Activated CD8-positive, alpha-beta T cell treated with anti-CD3 and anti-CD28 coated beads for 36 hours (primary cell): Measurements from ENCODE around the gene SLC6A19. TPM values are rescaled to one million over a fixed set of nuclear protein-coding genes. Genes with fewer than 3 reads are reported as not detected.

Source experiments
- ATAC-seq: fragments of 200-7000 bp; cut with Tn5 transposase; one replicate; pipeline ENCODE4 v1.10.0; 2021; ENCODE audit warnings: mild to moderate bottlenecking, moderate library complexity
- CTCF ChIA-PET: fragments of 350-600 bp; sonication (Branson Sonifier 250); formaldehyde crosslinking; loops from one replicate; lab custom pipeline; 2021; ENCODE audit warnings: antibody characterized with exemption; lab: Charles Lee
- POLR2A ChIA-PET: fragments of 350-600 bp; sonication (Branson Sonifier 250); formaldehyde crosslinking; loops from one replicate; lab custom pipeline; 2021; ENCODE audit warnings: antibody characterized with exemption; lab: Charles Lee
- DNase-seq: peaks from one replicate; pipeline ENCODE4 v3.0.0-alpha.2; 2020
- H3K27ac Mint-ChIP-seq: one replicate; pipeline ENCODE4 v1.8.0; 2021; ENCODE audit warnings: mild to moderate bottlenecking, mixed read lengths
- H3K27me3 Mint-ChIP-seq: one replicate; pipeline ENCODE4 v1.8.0; 2021; ENCODE audit warnings: mixed read lengths
- H3K36me3 Mint-ChIP-seq: one replicate; pipeline ENCODE4 v1.8.0; 2021; ENCODE audit warnings: low read depth, mixed read lengths
- H3K4me1 Mint-ChIP-seq: one replicate; pipeline ENCODE4 v1.8.0; 2021; ENCODE audit warnings: low read depth, mixed read lengths
- H3K4me3 Mint-ChIP-seq: one replicate; pipeline ENCODE4 v1.8.0; 2021; ENCODE audit warnings: mild to moderate bottlenecking, moderate library complexity, mixed read lengths
- H3K9me3 Mint-ChIP-seq: one replicate; pipeline ENCODE4 v1.8.0; 2021; ENCODE audit warnings: mixed read lengths
- CTCF ChIP-seq: fragments of 200-600 bp; IDR thresholded peaks from one replicate; pipeline ENCODE4 v1.8.0; 2022; ENCODE audit warnings: antibody characterized with exemption, mild to moderate bottlenecking
- intact Hi-C: fragments of 100-400 bp; cut with micrococcal nuclease; formaldehyde crosslinking; loops from one replicate; pipeline ENCODE4 v1.10.0; 2022
- total RNA-seq, 2 experiments: library from RNA; stranded (reverse); gene quantifications; one replicate each; pipeline ENCODE4 v1.2.3, GENCODE V29; 2021

Gene SLC6A19
- total RNA-seq, 2 experiments from 2014 or later, result not detected

GRCh38 chr5:1220351-1220750 is 19.0 kb downstream of the SLC6A19 start:
- Mint-ChIP-seq H3K9me3 (no peaks in the 10 kb centered on the region), H3K27ac (no peak overlapping the region), H3K4me3 (no peak overlapping the region), H3K36me3 (no peaks in the 10 kb centered on the region), H3K4me1 (peaks cover 6% of the 10 kb centered on the region), H3K27me3 (no peaks in the 10 kb centered on the region)
- POLR2A ChIA-PET, result no interaction called here
- intact Hi-C loops, result no loop called here
- CTCF ChIA-PET, result no interaction called here
- no peak for TF ChIP-seq CTCF
- DNase-seq, result no peak
- no peak for ATAC-seq

GRCh38 chr5:1220831-1221230 is 19.4 kb downstream of the SLC6A19 start:
- no peaks in the 10 kb centered on the region for H3K36me3 Mint-ChIP-seq
- ChIA-PET CTCF (no interaction called here), POLR2A (no interaction called here)
- no peak for TF ChIP-seq CTCF
- no peak overlapping the region for H3K4me3 Mint-ChIP-seq
- H3K4me1 Mint-ChIP-seq, result peaks cover 6% of the 10 kb centered on the region
- ATAC-seq (no peak), DNase-seq (no peak)
- intact Hi-C loops, result no loop called here
- H3K27ac Mint-ChIP-seq, result no peak overlapping the region
- no peaks in the 10 kb centered on the region for H3K27me3 Mint-ChIP-seq
- H3K9me3 Mint-ChIP-seq, result no peaks in the 10 kb centered on the region

GRCh38 chr5:1221721-1222120 is 20.3 kb downstream of the SLC6A19 start:
- no peak for DNase-seq
- intact Hi-C loops, result no loop called here
- H3K4me1 Mint-ChIP-seq, result peaks cover 6% of the 10 kb centered on the region

GRCh38 chr5:1222147-1222546 is 20.8 kb downstream of the SLC6A19 start:
- CTCF ChIA-PET, result no interaction called here
- no peaks in the 10 kb centered on the region for H3K9me3 Mint-ChIP-seq

More at GRCh38 chr5:1221721-1222120, 20.3 kb downstream of the SLC6A19 start:
- POLR2A ChIA-PET, result no interaction called here
- Mint-ChIP-seq H3K27me3 (no peaks in the 10 kb centered on the region), H3K27ac (no peak overlapping the region), H3K4me3 (no peak overlapping the region), H3K36me3 (no peaks in the 10 kb centered on the region), H3K9me3 (no peaks in the 10 kb centered on the region)
- CTCF ChIA-PET, result no interaction called here
- ATAC-seq, result no peak
- TF ChIP-seq CTCF, result no peak

More at GRCh38 chr5:1222147-1222546, 20.8 kb downstream of the SLC6A19 start:
- ATAC-seq (no peak), DNase-seq (no peak)
- Mint-ChIP-seq H3K27me3 (no peaks in the 10 kb centered on the region), H3K27ac (no peak overlapping the region), H3K36me3 (no peaks in the 10 kb centered on the region), H3K4me3 (no peak overlapping the region), H3K4me1 (peaks cover 5% of the 10 kb centered on the region)
- no peak for TF ChIP-seq CTCF
- POLR2A ChIA-PET, result no interaction called here
- intact Hi-C loops, result no loop called here
